ENCODE data around the gene GFOD1. TPM values are rescaled to one million over a fixed set of nuclear protein-coding genes. Genes with fewer than 3 reads are reported as not detected.
"Not testable (repeated sequence)": the region's sequence is repeated elsewhere in the genome, so short reads cannot be mapped to it uniquely, and the experiment has no call there.

The GFOD1 gene
- total and polyA plus RNA-seq, 2 experiments from 2014 or later: 16.2 to 30.5 TPM

- no peak overlapping the region for H3K4me3 ChIP-seq
These were observed 51.7 kb downstream of the GFOD1 start for GRCh38 chr6:13435477-13436246.

GRCh38 chr6:13434777-13435176 is 52.6 kb downstream of the GFOD1 start:
- no peak for TF ChIP-seq CTCF (IDR thresholded peaks at IDR 0.05; ENCODE audit: low read depth, low read length)
- peaks cover 3% of the 10 kb centered on the region for H3K4me1 ChIP-seq (ENCODE audit: low read depth)
- H3K9me3 ChIP-seq (ENCODE audit: low read depth): no peaks in the 10 kb centered on the region
- no peak for DNase-seq (ENCODE audit: low read depth in 1 of 2, low spot score in 1 of 2)
- no peak overlapping the region for H3K4me3 ChIP-seq
- H3K27me3 ChIP-seq: no peaks in the 10 kb centered on the region
- no peak overlapping the region for H3K27ac ChIP-seq
- H3K36me3 ChIP-seq: no peaks in the 10 kb centered on the region

More at GRCh38 chr6:13435477-13436246, 51.7 kb downstream of the GFOD1 start:
- no peak for DNase-seq (ENCODE audit: low read depth in 1 of 2, low spot score in 1 of 2)
- H3K9me3 ChIP-seq (ENCODE audit: low read depth): no peaks in the 10 kb centered on the region
- H3K27me3 ChIP-seq: no peaks in the 10 kb centered on the region
- H3K36me3 ChIP-seq: no peaks in the 10 kb centered on the region
- TF ChIP-seq CTCF (IDR thresholded peaks at IDR 0.05; ENCODE audit: low read depth, low read length): no peak
- H3K4me1 ChIP-seq (ENCODE audit: low read depth): peaks cover 3% of the 10 kb centered on the region
- H3K27ac ChIP-seq: no peak overlapping the region

GRCh38 chr6:13434135-13434775 is 53.1 kb downstream of the GFOD1 start:
- H3K27ac ChIP-seq; H3K36me3 ChIP-seq; H3K9me3 ChIP-seq (ENCODE audit: low read depth); DNase-seq (ENCODE audit: low read depth in 1 of 2, low spot score in 1 of 2); H3K27me3 ChIP-seq; H3K4me1 ChIP-seq (ENCODE audit: low read depth); H3K4me3 ChIP-seq: not testable (repeated sequence)

- Histone ChIP-seq H3K36me3 (no peaks in the 10 kb centered on the region), H3K4me3 (no peak overlapping the region), H3K9me3 (ENCODE audit: low read depth) (no peaks in the 10 kb centered on the region), H3K27me3 (no peaks in the 10 kb centered on the region), H3K4me1 (ENCODE audit: low read depth) (peaks cover 13% of the 10 kb centered on the region), H3K27ac (no peak overlapping the region)
- no peak for TF ChIP-seq CTCF (IDR thresholded peaks at IDR 0.05; ENCODE audit: low read depth, low read length)
- DNase-seq (ENCODE audit: low read depth in 1 of 2, low spot score in 1 of 2): no peak
These were observed 53.7 kb downstream of the GFOD1 start for GRCh38 chr6:13433709-13434121.

GRCh38 chr6:13432526-13433184 is 54.7 kb downstream of the GFOD1 start:
- Histone ChIP-seq H3K27me3 (no peaks in the 10 kb centered on the region), H3K9me3 (ENCODE audit: low read depth) (no peaks in the 10 kb centered on the region), H3K4me1 (ENCODE audit: low read depth) (peaks cover 20% of the 10 kb centered on the region), H3K4me3 (no peak overlapping the region), H3K27ac (no peak overlapping the region), H3K36me3 (no peaks in the 10 kb centered on the region)
- no peak for DNase-seq (ENCODE audit: low read depth in 1 of 2, low spot score in 1 of 2)
- TF ChIP-seq CTCF (IDR thresholded peaks at IDR 0.05; ENCODE audit: low read depth, low read length): no peak
